Measurements from ENCODE around the gene ZNRF3. TPM values are rescaled to one million over a fixed set of nuclear protein-coding genes. Genes with fewer than 3 reads are reported as not detected.

The ZNRF3 gene
- total RNA-seq, 1 donor from 2014 or later = 13.6 TPM

GRCh38 chr22:29087012-29087411 lies 203.6 kb downstream of the ZNRF3 start:
- DNase-seq (ENCODE audit: low spot score) = no peak

DNA sequence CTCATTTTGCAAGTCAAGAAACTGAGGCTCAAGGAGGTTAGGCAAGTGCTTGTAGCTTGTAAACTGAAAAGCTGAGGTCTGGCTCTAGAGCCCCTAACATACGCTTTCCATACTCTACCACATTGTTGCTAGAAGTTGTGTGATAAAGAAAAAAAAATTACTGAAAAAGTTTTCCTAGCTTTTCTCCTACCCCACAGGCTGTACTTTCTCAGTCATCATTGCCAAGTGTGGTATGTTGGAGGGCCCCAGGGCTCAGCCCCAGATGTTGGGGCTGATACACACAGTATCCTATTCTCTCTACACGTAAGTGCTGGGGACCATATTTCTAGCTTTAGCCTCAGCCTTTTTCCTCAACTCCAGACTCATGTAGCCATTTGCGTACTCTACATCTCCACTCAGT lies 205.4 kb downstream of the ZNRF3 start:
- DNase-seq (ENCODE audit: low spot score) = no peak

- no peak for DNase-seq (ENCODE audit: low spot score)
These were observed 206.1 kb downstream of the ZNRF3 start for GRCh38 chr22:29089507-29089906.

- DNase-seq (ENCODE audit: low spot score) = no peak
These were observed 206.7 kb downstream of the ZNRF3 start for GRCh38 chr22:29090039-29090438.

- DNase-seq (ENCODE audit: low spot score) = no peak
These were observed 208.9 kb downstream of the ZNRF3 start for GRCh38 chr22:29092243-29092642.

- no peak for DNase-seq (ENCODE audit: low spot score)
These were observed 209.7 kb downstream of the ZNRF3 start for GRCh38 chr22:29093030-29093429.

- DNase-seq (ENCODE audit: low spot score) = no peak
These were observed 210.3 kb downstream of the ZNRF3 start for GRCh38 chr22:29093501-29094300.

- no peak for DNase-seq (ENCODE audit: low spot score)
These were observed 212.1 kb downstream of the ZNRF3 start for GRCh38 chr22:29095459-29095858.

DNA sequence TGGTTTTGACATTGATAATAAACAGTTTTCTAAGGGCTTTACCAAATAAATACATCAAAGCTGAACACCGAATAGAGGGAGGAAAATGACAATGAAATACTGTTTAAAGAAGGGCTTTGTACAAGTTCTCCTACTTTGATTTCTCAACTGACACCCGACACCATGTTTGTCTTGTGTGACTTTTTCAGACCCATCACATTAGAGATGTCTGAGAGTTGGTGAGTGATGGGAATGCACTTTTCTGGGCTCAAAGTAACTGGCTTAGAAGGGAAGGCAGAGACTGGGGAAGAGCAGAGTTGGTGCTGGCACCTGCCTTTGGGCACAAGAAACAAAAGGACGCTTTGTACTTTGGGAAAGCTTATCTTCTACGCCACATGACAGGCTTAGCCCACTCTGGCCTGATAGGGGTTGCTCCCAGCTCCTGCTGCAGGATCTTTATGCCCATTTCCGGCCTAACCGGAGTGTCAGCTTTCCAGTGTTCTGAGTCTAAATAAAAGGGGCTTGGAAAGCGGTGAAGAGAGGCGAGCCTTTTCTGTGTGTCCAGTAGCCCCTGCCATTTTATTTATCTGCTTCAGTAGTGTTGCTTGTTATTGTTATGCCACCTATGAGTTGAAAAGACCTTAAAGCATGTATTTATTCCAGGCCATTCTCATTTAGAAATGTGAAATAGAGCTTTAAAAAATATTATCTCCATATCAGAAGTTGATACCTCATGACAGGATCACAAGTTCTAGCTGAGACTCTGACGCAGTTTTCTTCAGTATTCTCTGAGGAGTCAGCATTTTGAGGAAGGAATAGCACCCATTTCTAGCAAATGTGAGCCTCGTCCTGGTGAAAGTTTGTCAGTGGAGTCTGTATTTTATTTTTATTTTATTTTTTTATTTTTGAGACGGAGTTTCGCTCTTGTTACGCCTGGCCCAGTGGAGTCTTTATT lies 213.6 kb downstream of the ZNRF3 start:
- no peak for DNase-seq (ENCODE audit: low spot score)

- DNase-seq (ENCODE audit: low spot score) = no peak
These were observed 214.9 kb downstream of the ZNRF3 start for GRCh38 chr22:29098296-29098695.

DNA sequence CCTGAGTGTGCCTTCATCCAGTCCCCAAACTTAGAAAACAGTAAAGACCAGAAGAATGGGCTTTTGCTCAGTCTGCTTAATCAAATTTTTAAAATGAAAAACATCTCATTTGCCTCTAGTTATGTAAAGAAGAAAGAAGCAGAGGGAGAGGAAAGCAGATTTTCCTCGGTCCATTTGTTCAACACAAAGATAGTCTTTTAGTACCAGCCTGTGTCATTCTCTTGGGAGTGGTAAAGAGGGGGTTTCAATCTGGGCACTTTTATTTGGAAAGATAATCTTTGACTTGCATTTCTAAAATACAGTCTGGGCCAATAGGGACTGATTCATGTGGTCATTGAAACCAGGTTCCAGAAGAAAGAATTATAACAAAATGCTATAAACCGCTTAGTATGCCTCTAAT lies 218.9 kb downstream of the ZNRF3 start:
- DNase-seq (ENCODE audit: low spot score) = no peak

GRCh38 chr22:29103121-29103520 lies 219.7 kb downstream of the ZNRF3 start:
- DNase-seq (ENCODE audit: low spot score) = no peak

DNA sequence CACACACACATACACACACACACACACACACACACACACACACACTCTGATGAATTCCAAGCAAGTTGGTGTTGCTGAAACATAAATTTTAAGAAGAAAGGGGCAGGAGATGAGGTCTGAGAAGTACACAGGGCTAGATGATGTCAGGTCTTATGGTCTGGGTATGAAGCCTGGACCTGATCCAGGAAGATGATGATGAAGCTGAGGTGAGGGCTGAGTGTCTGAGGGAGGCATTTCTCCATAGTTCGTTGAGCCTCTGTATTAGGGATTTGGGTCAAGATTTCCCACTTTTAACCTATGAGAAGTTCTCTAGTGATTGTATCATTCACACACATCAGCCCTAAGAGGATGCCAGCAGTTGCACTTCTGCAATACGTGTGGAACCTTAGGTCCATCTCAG lies 222.1 kb downstream of the ZNRF3 start:
- DNase-seq (ENCODE audit: low spot score) = no peak

GRCh38 chr22:29106839-29107238 lies 223.5 kb downstream of the ZNRF3 start:
- DNase-seq (ENCODE audit: low spot score) = no peak

Other genes with a start within 250 kb of the ZNRF3 start
- 32.7 TPM for gene TTC28, start 203.7 kb upstream of the ZNRF3 start, total RNA-seq
- gene CHEK2, start 141.8 kb upstream of the ZNRF3 start, total RNA-seq = 7.3 TPM
- 11.3 TPM for gene HSCB, start 141.5 kb upstream of the ZNRF3 start, total RNA-seq
- 26.2 TPM for gene CCDC117, start 110.9 kb upstream of the ZNRF3 start, total RNA-seq
- 220 TPM for gene XBP1, start 83.0 kb upstream of the ZNRF3 start, total RNA-seq
- gene C22orf31, start 178.3 kb downstream of the ZNRF3 start, total RNA-seq = not detected
- 7.3 TPM for gene KREMEN1, start 189.5 kb downstream of the ZNRF3 start, total RNA-seq